Lower leg skin (tissue), 3 donors: ENCODE measurements around the gene MEN1.

Source experiments
- CTCF ChIP-seq, 3 donors: fragments of 450-650 bp; IDR thresholded peaks; one replicate each; pipeline ENCODE4 v1.5.1; 2016; ENCODE audit warnings: antibody characterized with exemption in 3 of 3, mild to moderate bottlenecking in 3 of 3, moderate library complexity in 2 of 3
- POLR2A ChIP-seq, 2 donors: fragments of 450-650 bp; IDR thresholded peaks; one replicate each; pipeline ENCODE4 v1.6.1; 2016 to 2017; ENCODE audit warnings: antibody characterized with exemption in 2 of 2, mild to moderate bottlenecking in 1 of 2, moderate library complexity in 1 of 2

GRCh38 chr11:64771861-64772260 is 38.5 kb downstream of the MEN1 start:
- no peak for TF ChIP-seq POLR2A (IDR thresholded peaks at IDR 0.05)
- TF ChIP-seq CTCF (IDR thresholded peaks at IDR 0.05): no peak
